ENCODE data around the gene IER5.
"Not testable (repeated sequence)": the region's sequence is repeated elsewhere in the genome, so short reads cannot be mapped to it uniquely, and the experiment has no call there.

Gene IER5

DNA sequence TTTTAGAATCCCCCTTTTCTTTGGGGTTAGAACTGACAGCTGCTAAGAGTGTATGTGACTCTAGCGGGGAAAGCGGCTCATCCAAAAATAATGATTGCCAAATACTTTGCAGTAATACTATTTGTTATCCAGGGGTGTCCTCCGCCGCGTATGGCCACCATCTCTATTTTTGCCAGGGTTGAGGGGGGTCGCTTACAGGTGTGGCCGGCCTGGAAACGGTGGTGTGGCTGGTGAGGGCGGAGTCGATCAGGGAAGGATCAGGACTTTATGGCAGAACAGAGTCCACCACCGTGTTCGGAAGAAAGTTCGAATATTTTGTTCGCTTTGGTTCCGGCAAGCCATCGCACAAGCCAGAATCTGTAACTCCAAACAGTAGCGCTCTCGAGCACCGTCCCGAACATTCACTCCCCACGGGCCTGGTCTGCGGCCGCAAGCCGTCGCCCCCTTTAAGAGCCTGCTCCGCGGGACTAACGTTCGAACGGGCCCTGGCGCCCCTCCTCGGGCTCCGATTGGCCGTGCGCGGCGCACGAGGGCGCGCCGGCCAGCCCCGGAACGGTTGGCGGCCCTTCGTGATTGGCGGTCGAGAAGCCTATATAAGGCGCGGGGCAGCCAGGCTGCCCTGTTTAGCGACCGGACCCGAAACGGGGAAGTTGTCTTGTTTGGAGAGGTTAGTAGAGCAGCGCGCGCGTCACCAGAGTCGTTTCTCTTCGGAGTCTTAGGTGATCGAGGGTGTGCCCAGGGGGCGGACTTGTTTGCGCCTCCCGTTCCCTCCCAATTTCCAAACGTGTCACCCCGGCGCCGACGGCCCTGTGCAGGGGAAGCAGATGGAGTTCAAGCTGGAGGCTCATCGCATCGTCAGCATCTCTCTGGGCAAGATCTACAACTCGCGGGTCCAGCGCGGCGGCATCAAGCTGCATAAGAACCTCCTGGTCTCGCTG lies at the start of gene IER5:
Gene IER5, plus strand, starts transcription at position 622 of the 938 bp plus-strand sequence. Its CDS starts 203 bp downstream, at position 825.
- peak; percentile 92 for DNase-seq (ENCODE audit: extremely low read depth in 1 of 2, low read depth in 1 of 2)

DNA sequence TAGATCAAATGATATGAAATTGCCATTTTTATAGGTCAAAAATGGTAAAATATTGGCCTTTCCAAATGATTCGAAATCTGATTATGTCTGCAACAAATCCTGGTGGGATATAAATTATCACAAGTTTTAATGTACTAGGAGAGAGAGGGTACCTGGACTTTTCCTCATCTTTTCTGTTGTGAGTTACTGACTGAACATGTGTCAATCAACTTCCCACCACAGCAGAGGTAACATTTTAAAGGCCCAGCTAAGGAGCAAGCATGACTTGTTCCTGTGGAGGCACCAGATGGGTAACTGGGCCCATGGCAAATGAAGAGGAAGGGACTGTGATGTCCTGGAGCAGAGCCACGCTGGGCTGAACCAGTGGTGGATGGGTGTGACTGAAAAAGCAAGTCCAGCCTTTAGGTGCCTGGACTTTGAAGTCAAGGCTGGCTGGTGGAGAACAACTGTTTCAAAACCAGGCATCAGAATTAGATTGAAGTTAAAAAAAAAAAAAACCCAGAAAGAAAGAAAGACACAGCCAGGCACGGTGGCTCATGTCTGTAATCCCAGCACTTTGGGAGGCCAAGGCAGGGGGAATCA lies 48.1 kb upstream of the IER5 start:
- DNase-seq (ENCODE audit: extremely low read depth in 1 of 2, low read depth in 1 of 2) = no peak

DNA sequence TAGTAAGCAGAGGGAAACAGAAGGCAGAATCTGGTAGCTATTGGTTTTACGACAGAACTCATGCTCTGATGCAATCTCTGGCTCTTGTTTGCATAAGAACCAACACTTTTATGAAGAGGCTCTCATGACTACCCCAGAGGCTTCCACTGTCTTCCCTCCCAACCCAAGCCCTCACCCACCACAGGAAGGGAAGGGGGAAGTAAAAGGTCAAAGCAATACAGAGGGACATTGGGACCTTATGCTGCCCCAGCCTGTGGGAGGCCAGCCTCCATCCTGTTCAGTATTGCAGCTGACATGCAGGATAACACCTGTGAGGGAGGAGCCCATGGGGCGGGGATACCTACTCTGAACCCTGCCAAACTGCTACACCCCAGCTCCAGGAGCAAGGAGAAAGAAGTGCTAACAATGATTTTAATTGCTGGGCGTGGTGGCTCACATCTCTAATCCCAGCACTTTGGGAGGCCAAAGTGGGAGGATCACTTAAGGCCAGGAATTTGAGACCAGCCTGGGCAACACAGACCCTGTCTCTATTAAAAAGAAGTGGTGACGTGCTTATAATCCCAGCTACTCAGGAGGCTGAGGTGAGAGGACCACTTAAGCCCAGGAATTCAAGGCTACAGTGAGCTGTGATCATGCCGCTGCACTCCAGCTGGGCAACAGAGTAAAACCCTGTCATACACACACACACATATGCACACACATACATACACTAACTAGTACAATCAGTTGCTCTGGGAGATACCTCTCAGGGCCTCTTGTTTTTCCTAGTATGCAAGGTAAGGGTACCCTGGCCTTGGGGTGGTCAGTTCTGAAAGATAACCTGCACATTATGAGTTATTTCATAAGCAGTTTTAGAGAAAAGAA lies 45.2 kb upstream of the IER5 start:
- DNase-seq (ENCODE audit: extremely low read depth in 1 of 2, low read depth in 1 of 2) = no peak

DNA sequence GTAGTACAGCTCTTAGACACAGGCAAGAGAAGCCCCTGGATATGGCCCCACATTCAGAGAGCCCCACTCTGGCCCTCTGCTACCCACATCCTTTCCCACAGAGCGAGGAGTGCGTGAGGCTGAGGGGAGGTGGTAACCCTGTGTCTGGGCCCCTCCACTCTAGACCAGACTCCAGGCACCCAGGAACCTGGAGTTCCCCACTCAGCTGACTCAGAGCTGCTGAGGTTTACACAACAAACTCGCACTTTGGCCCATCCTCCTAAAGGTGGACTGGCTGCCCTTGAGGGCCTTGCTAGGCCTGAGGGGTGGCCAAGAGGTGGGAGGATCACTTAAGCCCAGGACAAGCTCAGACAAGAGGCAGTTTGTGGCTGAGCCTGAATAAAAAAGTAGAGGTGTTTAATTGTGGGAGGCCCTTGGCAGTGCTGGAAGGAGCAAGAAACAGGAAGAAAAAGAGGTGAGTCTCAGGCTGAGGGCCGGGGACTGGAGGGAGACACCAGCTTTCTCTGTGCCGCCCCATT lies 44.0 kb upstream of the IER5 start:
- peak; percentile 52 to 65 for DNase-seq (ENCODE audit: extremely low read depth in 1 of 2, low read depth in 1 of 2)

DNA sequence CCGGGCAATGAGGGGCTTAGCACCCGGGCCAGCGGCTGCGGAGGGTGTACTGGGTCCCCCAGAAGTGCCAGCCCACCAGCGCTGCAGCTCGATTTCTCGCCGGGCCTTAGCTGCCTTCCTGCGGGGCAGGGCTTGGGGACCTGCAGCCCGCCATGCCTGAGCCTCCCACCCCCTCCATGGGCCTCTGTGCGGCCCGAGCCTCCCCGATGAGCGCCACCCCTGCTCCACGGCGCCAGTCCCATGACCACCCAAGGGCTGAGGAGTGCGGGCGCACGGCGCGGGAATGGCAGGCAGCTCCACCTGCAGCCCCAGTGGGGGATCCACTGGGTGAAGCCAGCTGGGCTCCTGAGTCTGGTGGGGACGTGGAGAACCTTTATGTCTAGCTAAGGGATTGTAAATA lies 42.6 kb upstream of the IER5 start:
- not testable (repeated sequence) for DNase-seq (ENCODE audit: extremely low read depth in 1 of 2, low read depth in 1 of 2)

DNA sequence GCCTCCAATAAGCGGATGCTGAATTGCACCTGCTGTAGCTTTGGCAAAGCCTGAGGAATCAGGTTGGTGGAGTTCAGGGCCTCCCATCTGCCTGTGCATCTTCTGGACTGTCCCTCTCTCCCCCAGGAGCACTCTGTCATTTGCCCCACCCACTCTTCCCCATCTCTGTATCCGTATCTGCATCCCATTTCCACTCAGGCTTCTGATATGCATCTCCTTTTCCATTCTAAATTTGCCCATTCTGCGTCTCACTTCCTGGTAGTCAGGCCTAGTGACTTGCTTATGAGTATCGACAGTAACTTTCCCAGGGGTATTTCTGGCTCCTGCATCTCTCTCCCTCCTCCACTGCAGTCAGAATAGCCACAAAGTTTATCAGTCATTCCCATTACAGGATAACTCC lies 39.1 kb upstream of the IER5 start:
- no peak for DNase-seq (ENCODE audit: extremely low read depth in 1 of 2, low read depth in 1 of 2)

DNA sequence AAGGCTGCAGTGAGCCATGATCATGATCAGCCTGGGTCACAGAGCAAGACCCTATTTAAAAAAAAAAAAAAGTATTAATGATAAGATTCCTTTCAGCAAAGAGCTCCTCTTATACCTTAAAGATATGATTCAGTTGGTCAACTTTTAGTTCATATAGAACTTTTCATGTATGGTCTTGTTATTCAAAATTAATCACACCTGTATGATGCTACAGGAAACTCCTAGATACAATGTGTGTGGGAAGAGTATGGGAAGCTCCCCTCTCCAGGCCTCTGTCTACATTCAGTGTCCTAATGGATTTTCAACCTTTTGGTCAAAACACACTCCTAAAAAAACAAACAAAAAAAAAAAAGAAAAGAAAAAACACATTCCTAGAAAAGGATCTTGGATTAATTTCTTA lies 37.6 kb upstream of the IER5 start:
- DNase-seq (ENCODE audit: extremely low read depth in 1 of 2, low read depth in 1 of 2) = no peak

DNA sequence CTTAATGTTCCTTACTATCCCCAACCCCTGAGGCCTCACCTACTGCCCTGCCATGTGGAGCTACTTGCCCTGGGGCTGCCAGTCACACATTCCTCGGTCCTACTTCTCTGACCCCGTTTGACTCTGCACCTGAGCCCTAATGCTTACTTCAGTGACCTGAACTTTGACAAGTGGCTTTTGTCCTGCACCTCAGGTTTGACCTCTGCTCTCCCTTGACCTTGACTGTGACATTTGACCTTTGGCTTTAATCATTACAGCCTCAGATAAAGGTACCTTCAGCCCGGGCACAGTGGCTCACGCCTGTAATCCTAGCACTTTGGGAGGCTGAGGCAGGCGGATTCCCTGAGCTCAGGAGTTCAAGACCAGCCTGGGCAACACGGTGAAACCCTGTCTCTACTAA lies 31.9 kb upstream of the IER5 start:
- DNase-seq (ENCODE audit: extremely low read depth in 1 of 2, low read depth in 1 of 2) = no peak

DNA sequence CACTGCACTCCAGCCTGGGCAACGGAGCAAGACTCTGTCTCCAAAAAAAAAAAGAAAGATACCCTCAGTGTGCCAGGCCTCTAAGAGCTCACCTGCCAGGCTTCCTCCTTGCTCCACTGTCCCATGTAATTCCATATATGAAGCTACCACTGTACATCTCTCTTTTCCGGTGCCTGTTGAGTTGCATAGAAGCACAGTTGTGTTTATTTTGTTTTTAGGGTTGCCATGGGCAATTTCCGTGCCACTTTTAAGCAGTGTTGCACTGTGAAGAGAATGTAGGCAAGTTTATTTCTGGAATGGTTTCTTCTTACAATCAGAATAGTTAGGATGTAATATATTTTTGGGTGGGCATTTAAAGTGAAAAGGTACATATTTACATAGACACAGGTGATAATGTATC lies 31.4 kb upstream of the IER5 start:
- DNase-seq (ENCODE audit: extremely low read depth in 1 of 2, low read depth in 1 of 2) = no peak

DNA sequence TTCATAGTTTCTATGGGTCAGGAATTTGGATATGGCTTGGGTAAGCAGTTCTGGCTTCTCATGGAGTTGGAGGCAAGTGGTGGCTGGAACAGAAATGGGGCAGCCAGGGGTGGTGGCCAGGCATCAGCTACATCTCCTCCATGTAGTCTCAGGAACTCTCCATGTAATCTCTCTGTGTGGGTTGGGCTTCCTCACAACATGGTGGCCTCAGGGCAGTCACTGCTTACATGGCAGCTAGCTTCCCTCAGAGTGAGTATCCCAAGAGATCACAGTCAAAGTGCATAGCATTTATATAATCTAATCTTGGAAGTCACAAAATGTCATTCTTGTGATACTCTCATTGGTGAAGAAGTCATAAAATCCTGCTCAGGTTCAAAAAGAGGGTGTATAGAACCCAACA lies 29.1 kb upstream of the IER5 start:
- no peak for DNase-seq (ENCODE audit: extremely low read depth in 1 of 2, low read depth in 1 of 2)

DNA sequence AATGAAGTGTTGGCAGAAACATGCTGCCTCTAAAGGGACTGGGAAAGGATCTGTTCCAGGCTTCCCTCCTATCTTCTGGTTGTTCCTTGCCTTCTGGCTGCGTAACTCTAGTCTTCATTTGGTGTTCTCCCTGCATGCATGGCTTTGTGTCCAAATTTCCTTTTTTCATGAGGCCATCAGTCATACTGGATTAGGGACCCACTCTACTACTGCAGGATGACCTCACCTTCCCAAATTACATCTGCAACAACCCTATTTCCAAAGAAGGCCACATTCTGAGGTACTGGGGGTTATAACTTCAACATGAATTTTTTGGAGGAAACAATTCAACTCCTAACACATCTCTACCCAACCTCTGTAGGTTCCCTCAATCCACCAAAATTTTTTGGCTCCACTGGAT lies 28.4 kb upstream of the IER5 start:
- DNase-seq (ENCODE audit: extremely low read depth in 1 of 2, low read depth in 1 of 2) = no peak

DNA sequence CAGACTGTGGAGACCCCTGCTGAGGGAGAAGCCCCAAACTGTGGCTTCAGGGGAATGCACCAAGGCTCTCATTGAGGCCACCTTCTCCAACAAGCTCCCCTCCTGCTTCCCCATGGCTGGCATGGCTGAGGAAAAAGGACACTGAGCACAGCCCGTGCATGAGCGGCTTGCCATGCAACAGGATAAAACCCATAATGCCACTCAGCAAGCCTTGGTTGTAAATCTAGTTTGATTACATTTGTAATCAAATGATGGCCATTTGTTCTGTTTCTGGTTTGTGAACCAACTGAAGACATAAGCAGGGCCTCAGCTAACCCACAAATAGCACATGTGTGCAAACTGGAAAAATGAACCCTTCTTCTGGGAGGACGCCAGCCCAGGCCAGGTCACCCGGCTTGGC lies 27.6 kb upstream of the IER5 start:
- not testable (repeated sequence) for DNase-seq (ENCODE audit: extremely low read depth in 1 of 2, low read depth in 1 of 2)

DNA sequence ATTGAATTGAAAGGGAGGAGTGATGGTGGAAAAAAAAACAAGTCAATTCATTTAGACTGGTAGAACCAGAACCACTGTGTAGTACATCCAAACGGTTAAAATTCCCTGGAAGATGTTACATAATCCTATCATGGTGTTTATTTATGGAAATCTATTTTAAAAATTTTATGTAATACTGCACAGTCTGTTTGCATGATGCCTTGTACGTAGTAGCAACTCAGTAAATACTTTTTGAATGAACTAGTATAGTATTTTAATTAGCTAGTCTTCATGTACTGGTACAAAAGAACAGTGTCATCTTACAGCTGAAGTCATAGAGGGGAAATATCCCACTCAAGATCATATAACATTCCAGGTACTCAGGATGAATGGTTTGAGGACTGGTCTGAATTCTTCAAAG lies 27.0 kb upstream of the IER5 start:
- DNase-seq (ENCODE audit: extremely low read depth in 1 of 2, low read depth in 1 of 2) = no peak

DNA sequence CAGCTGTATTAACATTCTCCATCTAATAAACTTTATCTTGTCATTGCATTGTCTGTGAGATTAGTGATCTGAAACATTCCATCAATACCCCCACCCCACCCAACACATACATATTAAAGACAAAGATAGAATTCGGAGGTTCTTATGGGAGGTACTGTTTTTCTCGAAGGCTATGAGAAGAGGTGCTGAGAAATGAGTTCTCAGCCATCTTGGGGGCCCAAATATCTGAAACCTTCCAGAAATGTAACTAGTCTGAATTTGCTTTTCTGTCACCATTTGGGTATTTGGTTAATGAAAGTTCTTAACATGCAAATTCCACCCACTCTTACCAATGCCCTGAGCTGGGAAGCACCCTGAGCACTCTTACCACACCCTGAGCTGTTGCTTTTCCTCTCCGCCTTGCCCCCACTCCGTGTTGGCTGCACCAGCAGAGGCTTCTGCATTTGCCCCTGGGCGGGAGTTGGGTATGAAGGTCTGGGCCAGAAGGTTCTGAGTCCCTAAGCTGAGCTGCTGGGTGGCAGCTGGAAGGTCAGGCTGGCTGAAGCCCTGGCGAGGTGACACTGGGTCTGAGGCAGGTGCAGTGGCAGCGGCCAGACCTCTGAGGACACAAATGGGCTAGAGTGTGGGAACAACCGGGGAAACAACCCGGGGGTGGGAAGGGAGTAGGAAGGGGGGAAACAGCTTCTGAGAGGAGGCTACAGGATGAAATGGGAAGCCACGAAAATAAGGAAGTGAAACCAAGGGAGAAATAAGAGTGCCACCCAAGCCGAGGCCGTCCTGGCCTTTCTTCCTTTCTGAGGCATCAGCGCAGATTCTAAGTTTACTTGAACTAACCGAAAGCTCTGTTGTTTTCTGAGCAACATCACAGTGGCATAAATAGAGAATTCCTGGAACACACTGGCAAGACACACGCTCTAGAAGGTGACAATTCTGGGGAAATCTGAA lies 26.3 kb upstream of the IER5 start:
- DNase-seq (ENCODE audit: extremely low read depth in 1 of 2, low read depth in 1 of 2) = no peak

DNA sequence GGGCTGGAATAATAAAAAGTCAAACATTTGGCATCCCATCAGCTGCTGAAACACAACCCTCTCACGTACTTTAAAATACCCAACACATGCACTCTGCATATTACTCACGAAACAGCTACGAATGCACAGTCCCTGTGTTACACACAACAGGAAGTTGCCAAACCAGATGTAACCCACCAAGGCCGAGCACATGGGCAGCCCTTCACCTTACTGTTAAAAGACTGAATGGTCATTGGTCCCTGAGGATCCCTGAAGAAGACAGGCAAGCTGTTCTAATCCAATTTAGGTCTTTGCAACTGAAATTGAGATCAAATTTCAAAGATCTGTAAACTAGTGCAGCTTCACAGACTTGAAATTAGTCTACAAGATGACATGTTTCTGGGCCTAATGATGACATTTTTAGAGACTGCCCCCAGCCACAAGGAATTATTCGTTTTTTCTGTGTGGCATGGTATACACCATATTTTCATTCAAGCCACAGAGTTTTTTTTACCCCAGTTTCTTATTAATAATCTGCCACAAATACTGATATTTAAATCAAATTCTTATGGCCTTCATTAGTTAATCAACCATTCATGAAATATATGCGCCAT lies 25.6 kb upstream of the IER5 start:
- peak in 1 of 2 donors; percentile 31 for DNase-seq (ENCODE audit: extremely low read depth in 1 of 2, low read depth in 1 of 2)

DNA sequence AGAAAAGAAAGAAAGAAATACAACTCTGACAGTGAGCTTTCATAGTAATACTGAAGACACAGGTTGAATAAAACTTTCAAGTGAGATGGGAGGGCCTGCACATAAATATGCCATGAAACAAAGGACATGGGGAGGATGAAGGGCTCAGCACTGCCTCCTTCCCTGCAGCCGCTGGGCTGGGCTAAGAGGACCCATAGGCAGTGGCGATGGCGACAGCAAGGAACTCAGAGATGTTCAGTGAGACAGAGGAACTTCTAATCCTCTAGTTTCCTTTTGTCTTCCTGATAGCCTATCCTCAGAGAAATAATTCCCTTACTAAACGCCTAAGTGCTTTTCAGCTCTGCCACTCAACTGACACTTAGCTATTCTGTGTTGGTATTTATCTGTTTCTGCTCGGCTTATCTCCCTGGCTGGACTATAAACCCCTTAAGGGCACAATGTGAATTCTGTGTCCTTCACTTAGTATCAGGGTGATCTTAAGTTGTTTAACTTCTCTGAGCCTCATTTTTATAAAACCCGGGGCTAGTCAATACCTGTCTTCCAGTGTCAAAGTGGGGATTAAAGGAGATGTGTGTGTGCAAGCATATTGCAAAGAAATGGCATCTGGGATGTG lies 24.4 kb upstream of the IER5 start:
- no peak for DNase-seq (ENCODE audit: extremely low read depth in 1 of 2, low read depth in 1 of 2)

DNA sequence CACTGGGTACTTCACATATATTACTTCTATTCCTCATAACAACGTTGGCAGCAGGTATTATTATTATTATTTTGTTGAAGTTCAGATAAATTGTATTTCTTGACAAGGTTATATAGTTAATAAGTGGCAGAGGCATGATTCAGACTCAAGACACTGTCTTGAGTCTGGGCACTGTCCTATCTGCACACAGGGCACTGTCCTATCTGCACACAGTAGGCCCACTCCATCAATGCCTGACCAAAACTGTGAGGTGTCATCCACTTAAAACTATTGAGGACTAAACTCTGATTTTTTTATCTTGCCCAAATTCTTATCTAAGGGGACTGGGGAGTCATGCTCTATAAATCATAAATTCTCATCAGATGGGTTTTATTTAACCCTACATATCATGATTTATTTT lies 23.8 kb upstream of the IER5 start:
- no peak for DNase-seq (ENCODE audit: extremely low read depth in 1 of 2, low read depth in 1 of 2)

DNA sequence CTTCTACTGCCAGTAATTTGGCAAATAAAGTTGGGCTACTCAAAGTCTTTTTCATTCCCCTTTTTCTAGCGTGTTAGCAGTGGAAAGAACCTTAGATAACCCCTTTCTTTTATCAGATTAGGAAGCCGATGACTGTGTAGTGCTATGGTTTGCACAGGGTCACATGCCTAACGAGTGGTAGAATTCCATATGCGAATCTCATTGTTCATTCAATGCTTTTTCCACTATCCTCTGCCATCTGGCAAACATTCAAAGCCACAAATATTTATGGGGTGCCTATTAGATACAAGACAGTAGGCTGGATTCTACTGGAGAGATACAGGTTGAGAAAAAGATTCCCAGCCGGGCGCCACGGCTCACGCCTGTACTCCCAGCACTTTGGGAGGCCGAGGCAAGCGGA lies 14.9 kb upstream of the IER5 start:
- no peak for DNase-seq (ENCODE audit: extremely low read depth in 1 of 2, low read depth in 1 of 2)

DNA sequence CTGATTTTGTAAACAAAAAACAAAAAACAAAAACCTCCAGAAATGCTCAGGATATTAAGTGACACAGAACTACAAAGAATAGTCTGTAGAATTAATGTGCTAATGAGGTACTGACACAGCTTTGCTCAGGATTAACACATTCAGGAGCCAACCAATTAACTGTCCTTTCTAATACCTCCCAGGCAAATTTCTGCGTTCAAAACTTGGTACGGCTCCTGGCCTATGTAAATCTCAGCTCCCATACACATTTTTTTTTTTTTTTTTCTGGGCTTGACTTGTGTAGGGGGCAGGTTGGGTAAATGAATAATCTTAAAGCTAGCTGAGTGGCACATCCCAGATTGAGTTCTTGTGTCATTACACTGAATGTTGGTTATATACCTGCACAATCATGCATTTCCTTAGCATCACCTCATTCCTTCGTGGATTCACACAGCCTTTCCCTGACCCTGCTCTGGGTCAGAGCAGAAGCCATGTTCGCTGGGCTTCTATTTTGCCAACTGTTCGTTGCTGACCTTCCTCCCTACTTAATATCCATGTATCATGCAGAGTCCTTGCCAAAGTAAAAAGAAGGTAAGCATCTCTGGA lies 12.6 kb upstream of the IER5 start:
- no peak for DNase-seq (ENCODE audit: extremely low read depth in 1 of 2, low read depth in 1 of 2)

All from stimulated activated CD8-positive, alpha-beta memory T cell treated with anti-CD3 and anti-CD28 coated beads, Interleukin-7, amount 100 ng/mL, for 48 hours (primary cell).